Skeletal muscle satellite cell (primary cell): ENCODE data around the gene DDX10.

ENCODE experiments used
- H3K27me3 ChIP-seq: 2 replicates; pipeline ENCODE4 v1.7.0; 2013; ENCODE audit warnings: low read length; ENCODE audit not compliant: control insufficient read depth, insufficient read depth
- H3K36me3 ChIP-seq: 2 replicates; pipeline ENCODE4 v1.7.0; 2013; ENCODE audit warnings: mild to moderate bottlenecking, control low read depth, low read length; ENCODE audit not compliant: insufficient read depth
- H3K4me1 ChIP-seq: 2 replicates; pipeline ENCODE4 v1.7.0; 2013; ENCODE audit warnings: low read length; ENCODE audit not compliant: control insufficient read depth, insufficient read depth
- H3K4me2 ChIP-seq: 2 replicates; pipeline ENCODE4 v1.7.0; 2013; ENCODE audit warnings: mild to moderate bottlenecking, low read length
- H3K4me3 ChIP-seq: 2 replicates; pipeline ENCODE4 v1.7.0; 2013; ENCODE audit warnings: low read length
- H3K9ac ChIP-seq: 2 replicates; pipeline ENCODE4 v1.7.0; 2013; ENCODE audit warnings: mild to moderate bottlenecking, low read depth, low read length, moderate library complexity
- H3K9me3 ChIP-seq: replicated peaks from 2 replicates; pipeline ENCODE4 v1.7.0; 2013; ENCODE audit warnings: mild to moderate bottlenecking, control low read depth, low read length

DDX10 gene

GRCh38 chr11:108915666-108916065 is 250.8 kb downstream of the DDX10 start:
- Histone ChIP-seq H3K9ac (no peak overlapping the region), H3K27me3 (no peaks in the 10 kb centered on the region), H3K4me1 (peaks cover 37% of the 10 kb centered on the region), H3K36me3 (no peaks in the 10 kb centered on the region), H3K9me3 (no peaks in the 10 kb centered on the region), H3K4me3 (no peak overlapping the region), H3K4me2 (no peak overlapping the region)

- Histone ChIP-seq H3K4me2 (peak overlapping the region; percentile 35), H3K4me1 (peaks cover 37% of the 10 kb centered on the region), H3K36me3 (no peaks in the 10 kb centered on the region), H3K27me3 (no peaks in the 10 kb centered on the region), H3K9me3 (no peaks in the 10 kb centered on the region), H3K9ac (no peak overlapping the region), H3K4me3 (no peak overlapping the region)
Measured at GRCh38 chr11:108916290-108916689, 251.4 kb downstream of the DDX10 start.

- Histone ChIP-seq H3K9ac (no peak overlapping the region), H3K36me3 (no peaks in the 10 kb centered on the region), H3K4me3 (no peak overlapping the region), H3K9me3 (no peaks in the 10 kb centered on the region), H3K4me1 (peaks cover 37% of the 10 kb centered on the region), H3K27me3 (no peaks in the 10 kb centered on the region), H3K4me2 (peak overlapping the region; percentile 35)
Measured at GRCh38 chr11:108916935-108917334, 252.1 kb downstream of the DDX10 start.

GRCh38 chr11:108921211-108921610 is 256.3 kb downstream of the DDX10 start:
- H3K9ac ChIP-seq = no peak overlapping the region
- no peak overlapping the region for H3K4me3 ChIP-seq
- no peak overlapping the region for H3K4me2 ChIP-seq
- H3K4me1 ChIP-seq = peaks cover 13% of the 10 kb centered on the region
- H3K9me3 ChIP-seq = no peaks in the 10 kb centered on the region
- no peaks in the 10 kb centered on the region for H3K27me3 ChIP-seq
- no peaks in the 10 kb centered on the region for H3K36me3 ChIP-seq

- peaks cover 2% of the 10 kb centered on the region for H3K4me1 ChIP-seq
- H3K4me2 ChIP-seq = no peak overlapping the region
- H3K36me3 ChIP-seq = no peaks in the 10 kb centered on the region
- H3K9ac ChIP-seq = no peak overlapping the region
- H3K9me3 ChIP-seq = no peaks in the 10 kb centered on the region
- no peak overlapping the region for H3K4me3 ChIP-seq
- H3K27me3 ChIP-seq = no peaks in the 10 kb centered on the region
Measured at GRCh38 chr11:108922241-108922640, 257.4 kb downstream of the DDX10 start.

GRCh38 chr11:108923413-108923812 is 258.5 kb downstream of the DDX10 start:
- no peaks in the 10 kb centered on the region for H3K9me3 ChIP-seq
- H3K9ac ChIP-seq = no peak overlapping the region
- no peak overlapping the region for H3K4me3 ChIP-seq
- peaks cover 8% of the 10 kb centered on the region for H3K4me1 ChIP-seq
- no peaks in the 10 kb centered on the region for H3K36me3 ChIP-seq
- H3K27me3 ChIP-seq = no peaks in the 10 kb centered on the region
- H3K4me2 ChIP-seq = no peak overlapping the region

GRCh38 chr11:108926171-108926840 is 261.4 kb downstream of the DDX10 start:
- Histone ChIP-seq H3K36me3 (no peaks in the 10 kb centered on the region), H3K27me3 (no peaks in the 10 kb centered on the region), H3K4me3 (no peak overlapping the region), H3K4me1 (peaks cover 34% of the 10 kb centered on the region), H3K9me3 (no peaks in the 10 kb centered on the region), H3K9ac (no peak overlapping the region), H3K4me2 (no peak overlapping the region)

- Histone ChIP-seq H3K9me3 (no peaks in the 10 kb centered on the region), H3K4me2 (no peak overlapping the region), H3K36me3 (no peaks in the 10 kb centered on the region), H3K27me3 (no peaks in the 10 kb centered on the region), H3K4me1 (peaks cover 41% of the 10 kb centered on the region), H3K4me3 (no peak overlapping the region), H3K9ac (no peak overlapping the region)
Measured at GRCh38 chr11:108926841-108927577, 262.1 kb downstream of the DDX10 start.

GRCh38 chr11:108927791-108928545 is 263.1 kb downstream of the DDX10 start:
- Histone ChIP-seq H3K9ac (no peak overlapping the region), H3K4me3 (no peak overlapping the region), H3K9me3 (no peaks in the 10 kb centered on the region), H3K4me2 (no peak overlapping the region), H3K36me3 (no peaks in the 10 kb centered on the region), H3K27me3 (no peaks in the 10 kb centered on the region), H3K4me1 (peaks cover 51% of the 10 kb centered on the region)

GRCh38 chr11:108929241-108929640 is 264.4 kb downstream of the DDX10 start:
- Histone ChIP-seq H3K9me3 (no peaks in the 10 kb centered on the region), H3K4me2 (peak overlapping the region; percentile 33), H3K36me3 (no peaks in the 10 kb centered on the region), H3K4me1 (peaks cover 62% of the 10 kb centered on the region), H3K27me3 (no peaks in the 10 kb centered on the region), H3K4me3 (no peak overlapping the region), H3K9ac (peak overlapping the region; percentile 18)

- Histone ChIP-seq H3K36me3 (no peaks in the 10 kb centered on the region), H3K4me2 (peak overlapping the region; percentile 29), H3K4me3 (peak overlapping the region; percentile 1), H3K27me3 (no peaks in the 10 kb centered on the region), H3K9ac (peak overlapping the region; percentile 53), H3K9me3 (no peaks in the 10 kb centered on the region), H3K4me1 (peaks cover 62% of the 10 kb centered on the region)
Measured at GRCh38 chr11:108931168-108931567, 266.3 kb downstream of the DDX10 start.
